DMS79 treated with DMSO at 0.1 percent for 48 hours (cell line): ENCODE data around the gene CELA2A.
"Not testable (repeated sequence)": the region's sequence is repeated elsewhere in the genome, so short reads cannot be mapped to it uniquely, and the experiment has no call there.

Experiments used
- DNase-seq: peaks from one replicate; lab custom pipeline; 2025; lab: John Stamatoyannopoulos, UW

CELA2A gene

DNA sequence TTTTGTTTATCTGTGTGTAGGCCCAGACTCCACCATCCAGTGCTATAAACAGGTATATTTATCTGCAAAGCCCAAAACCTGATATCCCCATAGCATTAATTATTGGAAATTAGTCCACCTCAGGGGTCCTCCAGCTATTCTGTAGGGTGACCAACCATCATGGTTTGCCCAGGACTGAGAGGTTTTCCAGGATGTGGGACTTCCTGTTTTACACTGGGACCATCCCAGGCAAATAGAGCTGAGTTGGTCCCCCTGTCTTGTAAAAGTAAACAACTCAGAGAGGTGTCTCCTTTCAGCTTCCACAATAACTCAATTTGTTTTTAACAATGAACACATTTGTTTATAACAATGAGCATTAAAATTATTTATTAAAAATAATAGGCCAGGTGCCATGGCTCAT lies 11.6 kb downstream of the CELA2A start:
- DNase-seq: no peak

DNA sequence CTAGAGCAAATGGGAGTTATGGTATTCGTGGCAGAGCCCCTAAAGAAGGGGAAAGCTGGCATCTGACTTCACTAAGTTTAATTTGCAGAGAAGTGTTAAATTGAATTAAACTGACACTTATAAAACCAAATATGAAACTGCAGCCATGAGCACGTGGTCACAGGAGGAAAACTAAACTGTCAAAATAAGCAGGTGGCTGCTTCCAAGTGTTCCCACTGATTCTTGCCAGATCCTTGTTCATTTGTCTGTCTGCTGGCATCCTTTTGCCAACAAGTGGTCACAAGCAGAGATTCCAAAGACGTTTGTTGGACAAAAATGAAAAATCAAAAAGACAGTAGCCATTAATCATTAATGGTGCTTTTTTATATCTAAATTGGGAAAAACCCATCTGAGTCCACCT lies 12.8 kb downstream of the CELA2A start:
- no peak for DNase-seq

DNA sequence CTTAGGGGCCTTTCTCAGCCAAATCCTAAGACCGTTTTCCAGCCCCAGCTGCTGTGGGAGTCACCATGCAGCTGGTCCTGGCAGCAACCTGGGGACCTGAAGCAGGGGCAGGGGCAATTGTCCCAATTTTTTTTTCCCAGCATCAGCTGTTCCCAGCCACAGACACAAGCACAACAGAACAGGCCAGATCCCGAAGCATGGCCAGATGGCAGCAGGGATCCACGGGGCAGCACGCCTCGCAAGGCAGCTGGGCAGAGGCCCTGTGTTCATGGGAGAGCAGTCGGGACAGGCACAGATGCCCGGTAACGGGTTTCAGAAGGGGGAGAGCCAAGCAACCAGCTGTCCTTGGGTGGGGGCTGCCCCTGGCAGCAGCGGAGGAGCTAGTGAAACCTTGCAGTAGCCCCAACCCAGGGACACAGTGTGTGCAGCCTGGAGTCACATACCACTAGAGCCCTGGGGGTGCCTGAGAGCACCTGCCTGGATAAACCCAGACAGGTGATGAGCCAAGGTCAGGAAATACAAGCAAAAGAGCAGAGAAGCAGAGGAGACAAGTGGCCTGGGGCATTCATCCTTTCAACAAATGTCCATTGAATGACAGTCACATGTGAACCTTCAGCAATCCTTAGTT lies 13.4 kb downstream of the CELA2A start:
- not testable (repeated sequence) for DNase-seq

DNA sequence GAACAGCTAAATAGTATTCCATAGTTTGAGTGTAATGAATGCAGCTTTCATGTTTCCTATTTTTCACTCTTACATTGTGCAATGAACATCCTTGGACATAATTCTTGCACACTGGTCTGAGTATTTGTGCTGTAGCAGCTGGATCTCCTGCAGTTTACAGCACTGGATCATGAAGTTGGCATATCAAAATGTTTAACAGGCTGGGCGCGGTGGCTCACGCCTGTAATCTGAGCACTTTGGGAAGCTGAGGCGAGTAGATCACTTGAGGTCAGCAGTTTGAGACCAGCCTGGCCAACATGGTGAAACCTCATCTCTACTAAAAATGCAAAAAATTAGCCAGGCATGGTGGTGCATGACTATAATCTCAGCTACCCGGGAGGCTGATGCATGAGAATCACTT lies 14.5 kb downstream of the CELA2A start:
- DNase-seq: not testable (repeated sequence)

DNA sequence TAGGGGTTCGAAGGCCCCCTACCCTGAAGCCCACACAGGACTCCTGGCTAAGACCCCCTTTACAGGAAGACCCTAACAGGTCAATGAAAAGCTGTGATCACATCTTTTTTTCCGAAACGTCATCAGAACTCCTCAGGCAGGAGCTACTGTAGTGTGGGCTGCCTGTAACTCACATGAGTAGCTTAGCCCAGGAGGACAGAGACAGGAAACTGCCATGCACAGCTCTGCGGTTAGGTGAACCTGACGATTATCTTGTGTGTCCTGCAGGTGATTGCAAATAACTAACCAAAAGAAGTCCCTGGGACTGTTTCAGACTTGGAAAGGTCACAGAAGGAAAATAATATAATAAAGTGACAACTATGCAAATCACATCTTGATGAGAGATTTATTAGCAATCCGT lies 15.2 kb downstream of the CELA2A start:
- not testable (repeated sequence) for DNase-seq

DNA sequence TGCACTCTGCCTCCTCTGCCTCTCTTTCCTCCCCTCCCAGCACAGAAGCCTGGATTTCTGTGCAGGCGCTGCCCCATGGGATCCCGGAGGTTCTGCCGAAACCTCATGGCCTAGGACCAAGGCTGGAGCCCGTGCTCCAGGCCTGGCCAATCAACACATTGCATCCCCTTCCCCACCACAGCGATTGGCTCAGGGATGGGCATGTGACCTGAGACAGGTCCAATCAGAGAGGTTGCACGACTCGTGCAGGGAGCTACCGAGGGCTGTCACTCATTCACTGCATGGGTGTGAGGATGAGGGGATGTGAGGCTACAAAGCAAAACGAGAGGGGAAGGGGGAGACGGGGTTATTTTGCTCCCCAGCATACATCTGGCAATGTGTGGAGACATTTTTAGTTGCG lies 16.1 kb downstream of the CELA2A start:
- DNase-seq: no peak

DNA sequence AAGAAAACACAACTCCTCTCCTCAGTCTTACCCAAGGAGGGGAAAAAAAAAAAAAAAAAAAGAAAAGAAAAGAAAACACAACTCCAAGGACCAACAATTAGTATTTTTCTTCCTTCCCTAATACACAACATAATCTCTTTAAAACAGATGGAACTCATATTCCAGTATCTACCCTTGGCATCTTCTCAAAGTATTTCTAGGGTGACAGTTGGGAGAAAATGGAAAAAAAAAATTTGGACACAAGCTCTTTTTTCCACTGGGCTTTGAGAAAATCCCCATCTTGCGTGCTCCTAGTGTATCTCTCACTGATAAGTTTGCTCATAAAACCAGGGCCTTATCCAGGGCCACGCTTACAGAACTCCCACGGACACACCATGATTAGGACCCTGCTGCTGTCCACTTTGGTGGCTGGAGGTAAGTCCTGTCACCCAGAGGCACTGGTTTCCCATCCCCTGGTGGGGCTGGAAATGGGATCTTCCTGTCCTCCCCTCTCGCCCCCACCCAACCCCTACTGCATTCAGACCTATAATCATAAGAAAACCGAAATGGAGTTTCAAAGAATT lies 19.3 kb downstream of the CELA2A start, which contains the start of gene CELA2B:
TSS of gene CELA2B (plus strand) at position 353 of the 563 bp plus-strand sequence. CDS start at position 375, 22 bp downstream.
- no peak for DNase-seq

DNA sequence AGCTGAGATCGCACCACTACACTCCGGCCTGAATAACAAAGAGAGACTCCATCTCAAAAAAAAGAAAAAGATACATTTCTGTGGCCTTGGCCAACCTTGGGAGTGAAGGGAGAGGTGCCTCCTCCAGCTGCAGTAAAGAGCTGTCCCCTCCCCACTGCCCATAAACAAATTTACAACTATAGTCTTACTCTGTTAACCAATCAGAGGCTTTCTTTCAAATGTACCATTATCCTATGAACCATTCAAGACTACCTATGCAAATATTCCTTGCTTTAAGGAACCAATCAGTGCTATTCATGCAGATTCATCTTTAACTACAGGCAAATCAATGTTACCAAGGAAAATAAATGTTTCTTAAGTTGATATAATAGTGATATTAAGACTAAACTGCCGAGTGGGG lies 20.4 kb downstream of the CELA2A start:
- DNase-seq: no peak

DNA sequence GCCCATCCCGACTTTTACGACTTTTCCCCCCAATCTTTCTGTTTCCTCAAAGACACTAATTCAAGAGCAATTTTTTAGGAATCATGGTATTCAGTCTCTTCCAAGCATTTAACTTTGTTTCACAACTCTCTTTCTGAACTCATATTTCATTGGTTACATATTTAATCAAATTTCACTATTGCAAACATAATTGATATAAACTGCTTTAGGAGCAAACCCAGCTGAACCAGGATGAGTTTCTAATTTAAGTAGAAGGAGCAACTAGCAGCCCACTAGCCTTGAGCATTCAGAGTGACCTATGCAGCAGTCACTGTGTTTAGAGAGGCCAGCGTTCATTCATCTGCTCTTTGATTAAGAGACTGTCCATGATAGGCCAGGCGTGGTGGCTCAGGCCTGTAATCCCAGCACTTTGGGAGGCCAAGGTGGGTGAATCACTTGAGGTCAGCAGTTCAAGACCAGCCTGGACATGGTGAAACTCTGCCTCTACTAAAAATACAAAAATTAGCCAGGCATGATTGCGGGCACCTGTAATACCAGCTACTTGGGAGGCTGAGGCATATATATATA lies 21.2 kb downstream of the CELA2A start:
- no peak for DNase-seq

DNA sequence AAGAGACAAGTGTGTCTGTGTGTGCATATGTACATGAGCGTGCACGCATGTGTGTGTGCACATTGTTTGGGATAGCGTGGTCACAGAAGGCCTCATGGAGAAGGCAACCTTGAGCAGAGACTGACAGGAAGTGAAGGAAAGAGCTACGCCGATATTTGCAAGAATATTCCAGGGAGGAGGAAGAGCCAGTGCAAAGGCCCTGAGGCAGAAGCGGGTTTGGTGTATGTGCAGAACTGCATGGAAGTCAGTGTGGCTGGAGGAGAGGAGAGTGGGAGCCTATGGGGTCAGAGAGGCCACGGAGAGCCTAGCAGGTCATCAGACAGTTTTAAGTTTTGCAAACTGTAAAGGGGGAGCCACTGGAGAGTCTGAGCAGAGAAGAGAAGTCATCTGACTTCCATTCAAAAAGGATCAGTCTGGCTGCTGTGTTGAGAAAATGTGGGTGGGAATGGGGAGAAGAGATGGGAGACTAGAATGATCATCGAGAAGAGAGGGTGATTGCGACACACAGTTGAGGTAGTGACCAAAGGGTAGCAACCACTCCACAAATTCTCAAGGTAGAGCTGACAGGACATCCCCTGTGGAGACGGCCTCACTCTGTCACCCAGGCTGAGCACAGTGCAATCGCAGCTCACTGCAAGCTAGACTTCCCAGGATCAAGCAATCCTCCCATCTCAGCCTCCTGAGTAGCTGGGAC lies 23.3 kb downstream of the CELA2A start:
- no peak for DNase-seq

DNA sequence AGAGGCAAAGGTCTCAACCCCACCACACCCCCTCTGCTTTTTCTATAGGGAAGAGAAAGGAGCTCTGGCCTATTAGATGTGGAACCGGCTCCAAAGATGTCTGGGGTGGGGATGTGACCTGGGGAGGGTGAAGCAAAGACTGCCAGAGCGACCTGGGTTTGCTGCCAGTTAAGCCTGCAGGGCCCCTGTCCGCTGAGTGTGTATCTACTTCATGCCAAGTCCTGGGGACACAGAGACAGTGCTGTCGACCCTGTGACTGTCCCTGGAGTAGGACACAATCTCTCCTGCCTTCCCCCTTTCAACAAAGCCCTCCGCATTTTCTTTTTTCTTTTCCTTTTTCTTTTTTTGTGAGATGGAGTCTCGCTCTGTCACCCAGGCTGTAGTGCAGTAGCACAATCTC lies 25.9 kb downstream of the CELA2A start:
- DNase-seq: not testable (repeated sequence)

DNA sequence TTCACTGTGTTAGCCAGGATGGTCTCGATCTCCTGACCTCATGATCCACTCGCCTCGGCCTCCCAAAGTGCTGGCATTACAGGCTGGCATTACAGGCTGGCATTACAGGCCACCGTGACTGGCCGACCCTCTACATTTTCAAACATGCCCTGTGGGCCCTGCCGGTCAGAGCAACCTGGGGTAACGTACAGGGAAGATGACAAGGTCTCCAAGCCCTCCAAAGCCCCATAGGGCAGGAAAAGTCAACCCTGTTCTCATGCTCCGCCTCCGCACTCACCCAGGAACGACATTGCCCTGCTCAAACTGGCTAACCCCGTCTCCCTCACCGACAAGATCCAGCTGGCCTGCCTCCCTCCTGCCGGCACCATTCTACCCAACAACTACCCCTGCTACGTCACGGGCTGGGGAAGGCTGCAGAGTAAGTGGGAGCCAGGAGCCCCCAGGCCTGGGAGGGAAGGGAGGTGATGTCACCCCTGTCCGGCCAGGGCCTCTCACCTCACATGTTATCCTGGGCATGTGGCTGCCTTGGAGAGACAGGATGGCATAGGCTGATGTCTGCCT lies 26.5 kb downstream of the CELA2A start:
- not testable (repeated sequence) for DNase-seq

DNA sequence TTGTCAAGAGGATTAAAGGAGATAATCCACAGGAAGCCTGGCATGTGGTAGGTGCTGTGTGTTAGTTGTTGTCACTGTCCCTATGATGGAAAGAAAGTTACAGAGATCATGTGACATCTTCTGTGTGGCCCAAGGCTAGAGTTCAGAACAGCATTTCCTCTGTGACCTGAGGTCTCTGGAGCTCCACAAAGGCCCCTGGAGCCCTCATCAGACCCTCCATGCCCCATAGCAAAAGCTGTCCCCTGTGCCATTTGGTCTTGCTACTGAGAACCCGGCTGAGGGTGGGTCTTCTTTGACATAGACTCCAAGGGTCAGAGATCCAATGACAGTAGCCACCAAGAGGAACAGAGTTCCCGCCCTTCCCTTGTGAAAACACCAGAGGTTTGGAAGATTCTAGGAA lies 27.4 kb downstream of the CELA2A start:
- DNase-seq: no peak

DNA sequence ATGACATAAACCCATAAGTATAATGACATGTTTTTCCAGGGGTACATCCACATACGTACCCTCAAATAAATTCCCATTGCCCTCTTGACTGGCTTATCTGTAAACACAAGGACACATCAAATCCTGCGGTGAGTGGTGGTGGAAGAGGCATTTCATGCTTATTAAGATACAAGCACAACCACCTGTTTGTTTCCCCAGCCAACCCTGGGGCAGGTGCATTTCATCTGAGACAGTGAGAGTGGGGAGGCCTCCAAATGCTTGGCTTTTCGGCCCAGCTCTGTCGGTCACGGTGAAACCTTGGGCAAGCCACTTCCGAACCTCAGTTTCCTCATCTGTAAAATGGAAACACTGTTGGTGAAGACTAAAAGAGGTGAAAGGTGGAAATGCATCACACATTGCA lies 27.9 kb downstream of the CELA2A start:
- not testable (repeated sequence) for DNase-seq

DNA sequence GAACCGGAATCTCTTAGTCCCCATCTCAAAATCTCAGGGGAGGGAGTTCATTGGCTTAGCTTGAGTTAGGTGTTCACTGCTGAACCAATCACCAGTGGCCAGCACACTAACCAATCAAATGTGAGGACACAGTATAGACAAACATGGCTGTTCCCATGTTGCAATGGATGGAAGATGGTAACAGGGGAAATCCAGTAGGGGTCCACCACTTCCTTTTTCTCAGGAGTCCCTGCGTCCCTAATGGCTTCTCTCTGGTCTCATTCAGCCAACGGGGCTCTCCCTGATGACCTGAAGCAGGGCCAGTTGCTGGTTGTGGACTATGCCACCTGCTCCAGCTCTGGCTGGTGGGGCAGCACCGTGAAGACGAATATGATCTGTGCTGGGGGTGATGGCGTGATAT lies 29.1 kb downstream of the CELA2A start:
- DNase-seq: no peak

DNA sequence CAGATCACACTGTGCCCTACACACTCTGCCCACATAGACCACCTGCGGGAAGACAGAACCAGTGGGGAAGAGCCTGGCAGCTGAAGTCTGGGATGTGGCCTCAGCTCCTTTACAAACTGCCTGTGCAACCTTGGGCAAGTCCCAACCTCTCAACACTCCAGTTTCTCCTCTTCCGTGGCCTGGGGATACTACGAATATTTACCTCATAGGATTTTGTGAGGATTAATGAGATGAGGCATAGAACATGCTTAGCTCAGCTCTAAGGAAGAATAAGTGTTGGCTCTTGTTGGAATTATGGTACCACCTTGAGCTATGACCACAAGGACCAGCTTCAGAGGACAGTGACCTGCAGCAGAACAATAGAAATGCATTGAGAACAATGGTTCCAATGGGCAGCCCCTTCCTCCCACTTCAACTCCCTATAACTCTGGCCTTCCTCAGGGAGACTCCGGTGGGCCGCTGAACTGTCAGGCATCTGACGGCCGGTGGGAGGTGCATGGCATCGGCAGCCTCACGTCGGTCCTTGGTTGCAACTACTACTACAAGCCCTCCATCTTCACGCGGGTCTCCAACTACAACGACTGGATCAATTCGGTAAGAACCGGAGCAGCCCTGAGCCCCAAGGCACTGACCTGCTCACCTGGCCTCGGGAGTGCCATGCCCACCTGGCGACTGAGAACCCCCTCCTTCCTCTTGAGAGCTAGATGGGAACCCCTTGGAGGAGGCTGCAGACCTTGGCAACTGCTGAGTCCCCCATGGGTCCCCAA lies 30.5 kb downstream of the CELA2A start:
- DNase-seq: not testable (repeated sequence)

DNA sequence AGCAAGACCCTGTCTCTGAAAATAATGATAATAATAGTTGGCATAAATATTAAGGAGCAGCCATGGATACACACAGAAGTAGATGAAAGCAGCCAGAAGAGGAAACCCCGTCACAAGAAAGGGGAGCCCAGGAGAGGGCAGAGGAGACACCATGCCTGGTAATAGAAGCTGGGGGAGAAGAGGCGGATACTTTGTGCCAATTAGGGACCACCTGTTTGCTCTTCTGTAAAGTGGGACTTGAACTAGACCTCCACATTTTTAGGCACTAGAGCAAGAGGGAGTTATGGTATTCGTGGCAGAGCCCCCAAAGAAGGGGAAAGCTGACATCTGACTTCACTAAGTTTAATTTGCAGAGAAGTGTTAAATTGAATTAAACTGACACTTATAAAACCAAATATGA lies 31.8 kb downstream of the CELA2A start:
- no peak for DNase-seq

DNA sequence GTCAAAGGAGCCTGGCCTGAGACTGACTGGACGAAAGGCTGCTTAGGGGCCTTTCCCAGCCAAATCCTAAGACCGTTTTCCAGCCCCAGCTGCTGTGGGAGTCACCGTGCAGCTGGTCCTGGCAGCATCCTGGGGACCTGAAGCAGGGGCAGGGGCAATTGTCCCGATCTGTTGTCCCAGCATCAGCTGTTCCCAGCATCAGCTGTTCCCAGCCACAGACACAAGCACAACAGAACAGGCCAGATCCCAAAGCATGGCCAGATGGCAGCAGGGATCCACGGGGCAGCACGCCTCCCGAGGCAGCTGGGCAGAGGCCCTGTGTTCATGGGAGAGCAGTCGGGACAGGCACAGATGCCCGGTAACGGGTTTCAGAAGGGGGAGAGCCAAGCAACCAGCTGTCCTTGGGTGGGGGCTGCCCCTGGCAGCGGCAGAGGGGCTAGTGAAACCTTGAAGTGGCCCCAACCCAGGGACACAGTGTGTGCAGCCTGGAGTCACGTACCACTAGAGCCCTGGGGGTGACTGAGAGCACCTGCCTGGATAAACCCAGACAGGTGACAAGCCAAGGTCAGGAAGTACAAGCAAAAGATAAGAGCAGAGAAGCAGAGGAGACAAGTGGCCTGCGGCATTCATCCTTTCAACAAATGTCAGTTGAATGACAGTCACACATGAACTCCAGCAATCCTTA lies 32.7 kb downstream of the CELA2A start:
- peak; percentile 73 for DNase-seq

DNA sequence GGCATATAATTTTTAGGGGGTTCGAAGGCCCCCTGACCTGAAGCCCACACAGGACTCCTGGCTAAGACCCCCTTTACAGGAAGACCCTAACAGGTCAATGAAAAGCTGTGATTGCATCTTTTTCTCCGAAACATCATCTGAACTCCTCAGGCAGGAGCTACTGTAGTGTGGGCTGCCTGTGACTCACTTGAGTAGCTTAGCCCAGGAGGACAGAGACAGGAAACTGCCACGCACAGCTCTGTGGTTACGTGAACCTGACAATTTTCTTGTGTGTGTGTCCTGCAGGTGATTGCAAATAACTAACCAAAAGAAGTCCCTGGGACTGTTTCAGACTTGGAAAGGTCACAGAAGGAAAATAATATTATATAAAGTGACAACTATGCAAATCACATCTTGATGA lies 34.5 kb downstream of the CELA2A start:
- DNase-seq: not testable (repeated sequence)

DNA sequence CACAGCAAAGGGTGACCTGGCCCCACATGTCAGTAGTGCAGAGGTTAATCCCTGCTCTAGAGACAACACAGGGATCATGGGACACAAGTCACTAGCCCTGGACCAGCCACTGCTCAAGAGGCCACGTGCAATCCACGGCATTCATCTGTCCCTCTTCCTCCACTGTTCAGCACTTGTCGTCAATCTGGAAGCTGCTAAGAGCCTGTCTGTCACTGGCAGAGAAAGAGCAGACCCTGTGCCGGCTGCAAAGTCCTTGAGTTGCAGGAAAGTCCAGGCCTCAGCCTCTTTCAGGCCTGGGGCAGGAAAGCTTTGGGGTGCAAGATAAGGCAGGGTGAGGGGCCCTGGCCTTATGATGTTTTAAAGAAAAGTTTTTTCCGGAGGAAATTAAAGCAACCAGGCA lies 36.1 kb downstream of the CELA2A start:
- DNase-seq: no peak

DNA sequence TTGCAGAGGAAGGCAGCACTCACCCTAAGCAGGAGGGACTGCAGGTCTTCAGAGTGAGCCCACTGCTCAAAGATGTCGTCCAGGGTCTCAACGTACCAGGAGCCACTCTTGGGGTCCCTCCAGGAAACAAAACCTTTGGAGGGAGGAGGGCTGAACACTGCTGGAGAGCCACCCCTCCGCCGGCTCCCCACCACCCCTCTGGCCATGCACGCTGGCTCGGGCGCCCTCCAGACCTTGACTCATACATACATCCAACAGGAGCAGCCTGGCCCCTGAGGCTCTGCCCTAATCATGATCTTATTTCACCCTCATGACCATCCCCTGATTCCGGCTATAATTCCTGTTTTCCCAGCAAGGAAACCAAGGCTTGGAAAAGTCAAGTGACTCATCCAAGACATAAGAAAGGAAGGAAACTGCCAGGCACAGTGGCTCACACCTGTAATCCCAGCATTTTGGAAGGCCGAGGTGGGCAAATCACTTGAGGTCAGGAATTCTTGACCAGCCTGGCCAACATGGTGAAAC lies 37.4 kb downstream of the CELA2A start:
- no peak for DNase-seq
